CD14-positive monocyte (primary cell): ENCODE results near the gene LARP4B. TPM values are rescaled to one million over a fixed set of nuclear protein-coding genes. Genes with fewer than 3 reads are reported as not detected.

Source experiments
- DNase-seq, 3 donors: peaks; one replicate each; pipeline ENCODE4 v3.0.0-alpha.2; 2011 to 2022
- H2AFZ ChIP-seq: 2 replicates; pipeline ENCODE4 v1.6.0; 2012; ENCODE audit warnings: mild to moderate bottlenecking, low read depth, low read length, inconsistent platforms; ENCODE audit not compliant: insufficient read depth, poor library complexity, severe bottlenecking
- H3K27ac ChIP-seq, 2 donors: 1 replicate in 1 of 2; 2 replicates in 1 of 2; pipeline ENCODE4 v1.5.1; 2012 to 2013; ENCODE audit warnings: low read length in 2 of 2, control low read depth in 1 of 2, inconsistent platforms in 1 of 2, low read depth in 1 of 2, mild to moderate bottlenecking in 1 of 2
- H3K27me3 ChIP-seq, 2 donors: one replicate each; pipeline versions ENCODE4 v1.6.0 to v1.6.1; 2011 to 2013; ENCODE audit warnings: low read length in 2 of 2; ENCODE audit not compliant: control insufficient read depth in 2 of 2, insufficient read depth in 2 of 2
- H3K36me3 ChIP-seq, 2 donors: replicated peaks in 1 of 2; 1 replicate in 1 of 2; 2 replicates in 1 of 2; pipeline versions ENCODE4 v1.5.1 to v1.6.1; 2012 to 2013; ENCODE audit warnings: low read length in 2 of 2, control low read depth in 1 of 2, inconsistent platforms in 1 of 2, mild to moderate bottlenecking in 1 of 2; ENCODE audit not compliant: insufficient read depth in 2 of 2, control insufficient read depth in 1 of 2
- H3K4me1 ChIP-seq, 2 donors: 1 replicate in 1 of 2; 2 replicates in 1 of 2; pipeline versions ENCODE4 v1.5.1 to v1.6.1; 2012 to 2013; ENCODE audit warnings: low read length in 2 of 2, control low read depth in 1 of 2, inconsistent platforms in 1 of 2, mild to moderate bottlenecking in 1 of 2, moderate library complexity in 1 of 2; ENCODE audit not compliant: insufficient read depth in 2 of 2, control insufficient read depth in 1 of 2
- H3K4me2 ChIP-seq: replicated peaks from 2 replicates; pipeline ENCODE3; 2012; ENCODE audit warnings: low read length, moderate library complexity, mild to moderate bottlenecking; ENCODE audit not compliant: poor library complexity, severe bottlenecking; ENCODE audit errors: extremely low read depth
- H3K4me3 ChIP-seq, 3 experiments: fragments of 200-600 bp in 1 of 3; sonication (generic) in 1 of 3; replicated peaks in 1 of 3; 1 replicate in 2 of 3; 2 replicates in 1 of 3; pipeline ENCODE4 v1.5.1; 2011 to 2013; ENCODE audit warnings: low read length in 3 of 3, mild to moderate bottlenecking in 3 of 3, control low read depth in 2 of 3, low read depth in 2 of 3, inconsistent platforms in 1 of 3, moderate library complexity in 1 of 3
- H3K79me2 ChIP-seq: 2 replicates; pipeline ENCODE4 v1.6.0; 2012; ENCODE audit warnings: mild to moderate bottlenecking, control low read depth, inconsistent platforms, low read length, moderate library complexity; ENCODE audit not compliant: insufficient read depth
- H3K9ac ChIP-seq: 2 replicates; pipeline ENCODE4 v1.6.0; 2017; ENCODE audit warnings: low read length, mild to moderate bottlenecking; ENCODE audit not compliant: insufficient read depth, poor library complexity, severe bottlenecking
- H3K9me3 ChIP-seq, 2 donors: replicated peaks in 1 of 2; 1 replicate in 1 of 2; 2 replicates in 1 of 2; pipeline versions ENCODE4 v1.5.1 to v1.6.1; 2012 to 2013; ENCODE audit warnings: low read length in 2 of 2, control low read depth in 1 of 2; ENCODE audit not compliant: control insufficient read depth in 1 of 2, insufficient read depth in 1 of 2
- H4K20me1 ChIP-seq: 2 replicates; pipeline ENCODE4 v1.6.0; 2012; ENCODE audit warnings: mild to moderate bottlenecking, low read length, control low read depth, moderate library complexity; ENCODE audit not compliant: insufficient read depth
- H3K27ac Mint-ChIP-seq, 7 donors: one replicate each; pipeline ENCODE4 v1.8.0; 2020; ENCODE audit warnings: mild to moderate bottlenecking in 7 of 7, mixed read lengths in 7 of 7, moderate library complexity in 6 of 7, inconsistent platforms in 2 of 7
- H3K27me3 Mint-ChIP-seq, 3 donors: one replicate each; pipeline ENCODE4 v1.8.0; 2021 to 2022; ENCODE audit warnings: low read depth in 3 of 3, mild to moderate bottlenecking in 3 of 3, mixed read lengths in 3 of 3, moderate library complexity in 3 of 3, inconsistent platforms in 1 of 3
- H3K36me3 Mint-ChIP-seq, 2 donors: one replicate each; pipeline ENCODE4 v1.8.0; 2020; ENCODE audit warnings: mixed read lengths in 2 of 2, inconsistent platforms in 1 of 2, mild to moderate bottlenecking in 1 of 2
- H3K4me1 Mint-ChIP-seq: one replicate; pipeline ENCODE4 v1.8.0; 2020; ENCODE audit warnings: mild to moderate bottlenecking, mixed read lengths
- H3K4me3 Mint-ChIP-seq, 2 donors: one replicate each; pipeline ENCODE4 v1.8.0; 2020; ENCODE audit warnings: mild to moderate bottlenecking in 2 of 2, mixed read lengths in 2 of 2, moderate library complexity in 1 of 2
- H3K9me3 Mint-ChIP-seq, 7 donors: one replicate each; pipeline ENCODE4 v1.8.0; 2020 to 2022; ENCODE audit warnings: mixed read lengths in 7 of 7, mild to moderate bottlenecking in 6 of 7, moderate library complexity in 6 of 7, inconsistent platforms in 2 of 7
- CTCF ChIP-seq: fragments of 200-600 bp; IDR thresholded peaks from one replicate; pipeline ENCODE4 v1.8.0; 2022; ENCODE audit warnings: antibody characterized with exemption, mild to moderate bottlenecking
- WGBS: methylation state at CpG from one replicate; pipeline ENCODE4 v1.1.5; 2013; ENCODE audit warnings: missing lambda C conversion rate; ENCODE audit not compliant: insufficient coverage; 5-methylcytosine and 5-hydroxymethylcytosine counted together
- intact Hi-C, 2 donors: fragments of 100-400 bp; cut with micrococcal nuclease; formaldehyde crosslinking; loops; one replicate each; pipeline versions ENCODE4 v1.15.0 to v1.15.1; 2023
- polyA plus RNA-seq, 3 donors: library from polyadenylated mRNA; depleted of rRNA in 1 of 3; unstranded in 2 of 3; stranded (reverse) in 1 of 3; fragments of 300-500 nt in 2 of 3; fragments of >200 nt in 1 of 3; fragmentation: Illumina TruSeq in 2 of 3; gene quantifications; 1 replicate in 2 of 3; 2 replicates in 1 of 3; pipeline ENCODE4 v1.2.3, GENCODE V29; 2012 to 2021

LARP4B gene
- polyA plus RNA-seq, 3 donors, result 17.2 to 52.3 (median 33.0) TPM

- intact Hi-C loops, result no loop called here
- no peak overlapping the region for H3K9ac ChIP-seq
- no peak overlapping the region for H3K4me3 Mint-ChIP-seq
- no peaks in the 10 kb centered on the region for H3K27me3 ChIP-seq
- H3K79me2 ChIP-seq, result no peaks in the 10 kb centered on the region
- peaks cover 20 to 42% (median 34%) of the 10 kb centered on the region in 7 donors for H3K9me3 Mint-ChIP-seq
- H3K27ac ChIP-seq, result no peak overlapping the region
- no peak overlapping the region for H2AFZ ChIP-seq
- no peak overlapping the region for H3K27ac Mint-ChIP-seq
- 97% methylated on average over 4 of the region's 7 CpGs for WGBS
- no peak for DNase-seq
- no peaks in the 10 kb centered on the region for H3K4me1 ChIP-seq
- no peak for TF ChIP-seq CTCF
- peaks cover 6 to 21% (median 9%) of the 10 kb centered on the region in 3 donors for H3K27me3 Mint-ChIP-seq
- H4K20me1 ChIP-seq, result no peaks in the 10 kb centered on the region
- H3K4me1 Mint-ChIP-seq, result no peaks in the 10 kb centered on the region
- no peaks in the 10 kb centered on the region for H3K36me3 ChIP-seq
- no peak overlapping the region for H3K4me3 ChIP-seq
- H3K4me2 ChIP-seq, result no peak overlapping the region
- peaks cover 14 to 28% of the 10 kb centered on the region in 2 donors for H3K9me3 ChIP-seq
- peaks cover 0 to 2% of the 10 kb centered on the region in 2 donors for H3K36me3 Mint-ChIP-seq
These were observed 137.0 kb downstream of the LARP4B start for GRCh38 chr10:794382-794956.

DNA sequence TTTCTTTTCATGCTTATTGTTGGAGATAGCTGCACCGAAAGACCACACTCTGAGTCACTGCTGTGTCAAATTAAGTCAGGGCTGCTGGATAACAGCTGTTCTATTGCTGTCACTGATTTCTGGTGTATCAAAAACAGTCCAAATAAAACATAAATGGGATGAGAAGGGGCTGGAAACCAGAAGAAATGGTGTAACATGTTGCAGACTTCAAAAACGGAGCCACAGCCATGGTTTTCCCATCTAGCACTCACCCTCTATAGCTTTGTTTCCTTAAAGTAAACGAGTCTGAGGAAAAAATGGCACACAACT lies 138.8 kb downstream of the LARP4B start:
- H3K9me3 Mint-ChIP-seq, result peaks cover 7 to 33% (median 20%) of the 10 kb centered on the region in 7 donors
- H3K4me3 ChIP-seq, result no peak overlapping the region
- no peak for TF ChIP-seq CTCF
- intact Hi-C loops, result no loop called here
- no peaks in the 10 kb centered on the region for H3K36me3 Mint-ChIP-seq
- H3K4me1 Mint-ChIP-seq, result no peaks in the 10 kb centered on the region
- H3K9me3 ChIP-seq, result peaks cover 14 to 20% of the 10 kb centered on the region in 2 donors
- no peaks in the 10 kb centered on the region for H3K79me2 ChIP-seq
- H3K36me3 ChIP-seq, result no peaks in the 10 kb centered on the region
- WGBS, result 65% methylated on average over 2 of the region's 3 CpGs
- H3K4me1 ChIP-seq, result peaks cover 0 to 2% of the 10 kb centered on the region in 2 donors
- no peak for DNase-seq
- no peak overlapping the region for H2AFZ ChIP-seq
- no peak overlapping the region for H3K9ac ChIP-seq
- peaks cover 0 to 7% of the 10 kb centered on the region in 2 donors for H3K27me3 ChIP-seq
- no peak overlapping the region for H3K4me3 Mint-ChIP-seq
- H4K20me1 ChIP-seq, result no peaks in the 10 kb centered on the region
- H3K27ac ChIP-seq, result no peak overlapping the region
- peaks cover 13 to 33% (median 14%) of the 10 kb centered on the region in 3 donors for H3K27me3 Mint-ChIP-seq
- H3K27ac Mint-ChIP-seq, result no peak overlapping the region
- no peak overlapping the region for H3K4me2 ChIP-seq
